Measurements from ENCODE around the gene IL37.

DNA sequence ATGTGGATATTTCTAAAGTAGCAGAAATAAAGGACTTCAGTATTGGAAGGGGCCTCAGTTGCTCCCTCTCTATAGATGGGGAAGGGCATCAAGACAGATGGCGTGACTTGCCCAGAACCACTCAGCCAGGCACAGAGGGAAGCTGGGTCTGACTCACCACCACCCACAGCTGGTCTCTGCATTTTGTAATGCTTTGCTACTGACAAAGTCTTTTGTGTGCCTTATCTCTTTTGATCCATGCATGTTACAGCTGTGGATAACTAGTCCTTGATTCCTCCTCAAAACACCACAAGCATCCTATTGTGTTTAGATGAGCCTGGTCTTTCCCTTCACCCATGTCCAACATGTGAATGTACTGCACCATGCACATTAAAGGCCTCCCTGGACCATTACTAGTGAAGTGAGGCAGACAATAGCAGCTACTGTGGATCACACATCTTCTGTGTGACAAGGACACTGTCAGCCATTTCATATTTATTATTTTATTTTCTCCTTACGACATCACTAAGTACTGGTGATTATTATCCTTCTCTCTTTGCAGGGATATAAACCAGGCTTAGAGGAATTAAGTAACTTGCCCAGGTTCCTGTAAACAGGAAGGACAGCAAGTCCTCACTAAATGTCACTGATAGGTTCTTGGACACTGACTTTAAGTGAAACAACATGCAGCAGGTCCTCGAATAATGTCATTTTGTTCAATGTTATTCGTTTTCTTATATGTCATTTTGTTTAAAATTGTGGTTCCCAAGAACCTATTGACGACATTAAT is 29.6 kb upstream of the IL37 start:
- TF ChIP-seq CHD2 (IDR thresholded peaks at IDR 0.05; ENCODE audit: low read length, partially characterized antibody) (no peak), RAD21 (conservative IDR thresholded peaks at IDR 0.05 in 1 of 2, IDR thresholded peaks at IDR 0.05 in 1 of 2) (no peak), HDAC2 (IDR thresholded peaks at IDR 0.05) (no peak), RFX5 (IDR thresholded peaks at IDR 0.05) (no peak), ESRRA (IDR thresholded peaks at IDR 0.05; ENCODE audit: borderline replicate concordance, low read length) (no peak), SMC3 (IDR thresholded peaks at IDR 0.05) (no peak)
- TF ChIP-seq, protein P1, sequence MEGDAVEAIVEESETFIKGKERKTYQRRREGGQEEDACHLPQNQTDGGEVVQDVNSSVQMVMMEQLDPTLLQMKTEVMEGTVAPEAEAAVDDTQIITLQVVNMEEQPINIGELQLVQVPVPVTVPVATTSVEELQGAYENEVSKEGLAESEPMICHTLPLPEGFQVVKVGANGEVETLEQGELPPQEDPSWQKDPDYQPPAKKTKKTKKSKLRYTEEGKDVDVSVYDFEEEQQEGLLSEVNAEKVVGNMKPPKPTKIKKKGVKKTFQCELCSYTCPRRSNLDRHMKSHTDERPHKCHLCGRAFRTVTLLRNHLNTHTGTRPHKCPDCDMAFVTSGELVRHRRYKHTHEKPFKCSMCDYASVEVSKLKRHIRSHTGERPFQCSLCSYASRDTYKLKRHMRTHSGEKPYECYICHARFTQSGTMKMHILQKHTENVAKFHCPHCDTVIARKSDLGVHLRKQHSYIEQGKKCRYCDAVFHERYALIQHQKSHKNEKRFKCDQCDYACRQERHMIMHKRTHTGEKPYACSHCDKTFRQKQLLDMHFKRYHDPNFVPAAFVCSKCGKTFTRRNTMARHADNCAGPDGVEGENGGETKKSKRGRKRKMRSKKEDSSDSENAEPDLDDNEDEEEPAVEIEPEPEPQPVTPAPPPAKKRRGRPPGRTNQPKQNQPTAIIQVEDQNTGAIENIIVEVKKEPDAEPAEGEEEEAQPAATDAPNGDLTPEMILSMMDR (IDR thresholded peaks at IDR 0.05), result no peak
- TF ChIP-seq, protein P2, sequence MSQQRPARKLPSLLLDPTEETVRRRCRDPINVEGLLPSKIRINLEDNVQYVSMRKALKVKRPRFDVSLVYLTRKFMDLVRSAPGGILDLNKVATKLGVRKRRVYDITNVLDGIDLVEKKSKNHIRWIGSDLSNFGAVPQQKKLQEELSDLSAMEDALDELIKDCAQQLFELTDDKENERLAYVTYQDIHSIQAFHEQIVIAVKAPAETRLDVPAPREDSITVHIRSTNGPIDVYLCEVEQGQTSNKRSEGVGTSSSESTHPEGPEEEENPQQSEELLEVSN (IDR thresholded peaks at IDR 0.05; ENCODE audit: borderline replicate concordance, low read depth), result no peak
